Measurements from ENCODE around the gene SLC16A3.

The SLC16A3 gene

DNA sequence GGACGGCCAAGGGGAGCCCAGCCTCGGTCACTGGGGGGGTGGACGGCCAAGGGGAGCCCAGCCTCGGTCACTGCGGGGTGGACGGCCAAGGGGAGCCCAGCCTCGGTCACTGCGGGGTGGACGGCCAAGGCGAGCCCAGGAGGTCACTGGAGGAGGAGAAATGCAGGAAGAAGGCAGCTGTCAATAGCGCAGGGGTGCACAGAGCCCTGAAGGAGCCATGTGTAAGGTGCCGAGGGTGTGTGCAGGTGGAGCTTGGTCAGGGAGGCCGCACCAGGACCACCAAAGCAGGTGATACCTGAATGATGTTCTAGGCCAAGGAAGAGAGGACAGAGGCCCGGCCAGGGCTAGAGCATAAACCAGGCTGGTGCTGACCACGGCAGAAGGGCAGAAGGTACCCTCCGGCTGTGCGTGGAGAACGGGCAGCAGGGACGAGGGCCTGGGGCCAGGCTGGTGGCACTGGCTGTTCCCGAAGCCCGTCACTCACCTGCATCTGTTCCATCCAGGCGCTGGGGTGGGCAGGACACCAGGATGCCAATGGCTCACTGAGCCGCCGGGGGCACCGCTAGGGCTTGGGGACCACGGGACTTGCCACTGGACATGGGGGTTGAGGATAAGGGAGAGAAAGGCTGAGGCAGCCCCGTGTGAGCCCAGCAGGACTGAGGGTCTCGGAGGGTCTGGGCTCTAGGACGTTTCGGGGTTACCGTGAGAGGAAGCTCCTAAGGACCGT, 10.3 kb upstream of the SLC16A3 start:
- DNase-seq (ENCODE audit: low spot score), result no peak
- in situ Hi-C loops (cut with MboI; ENCODE audit: low sequenced_read_pairs, unreplicated experiment), result no loop called here
- no peak for TF ChIP-seq CTCF (IDR thresholded peaks at IDR 0.05; ENCODE audit: borderline replicate concordance, control extremely low read depth, extremely low read depth, insufficient read depth, missing control alignments)

GRCh38 chr17:82219083-82219482, 9.8 kb upstream of the SLC16A3 start:
- TF ChIP-seq CTCF (IDR thresholded peaks at IDR 0.05; ENCODE audit: borderline replicate concordance, control extremely low read depth, extremely low read depth, insufficient read depth, missing control alignments), result no peak
- DNase-seq (ENCODE audit: low spot score), result no peak
- in situ Hi-C loops (cut with MboI; ENCODE audit: low sequenced_read_pairs, unreplicated experiment), result no loop called here

- in situ Hi-C loops (cut with MboI; ENCODE audit: low sequenced_read_pairs, unreplicated experiment), result no loop called here
- TF ChIP-seq CTCF (IDR thresholded peaks at IDR 0.05; ENCODE audit: borderline replicate concordance, control extremely low read depth, extremely low read depth, insufficient read depth, missing control alignments), result no peak
- no peak for DNase-seq (ENCODE audit: low spot score)
Measured at GRCh38 chr17:82219753-82220709, 8.8 kb upstream of the SLC16A3 start.

GRCh38 chr17:82221341-82221902, 7.4 kb upstream of the SLC16A3 start:
- no peak for DNase-seq (ENCODE audit: low spot score)
- no peak for TF ChIP-seq CTCF (IDR thresholded peaks at IDR 0.05; ENCODE audit: borderline replicate concordance, control extremely low read depth, extremely low read depth, insufficient read depth, missing control alignments)
- in situ Hi-C loops (cut with MboI; ENCODE audit: low sequenced_read_pairs, unreplicated experiment), result no loop called here

DNA sequence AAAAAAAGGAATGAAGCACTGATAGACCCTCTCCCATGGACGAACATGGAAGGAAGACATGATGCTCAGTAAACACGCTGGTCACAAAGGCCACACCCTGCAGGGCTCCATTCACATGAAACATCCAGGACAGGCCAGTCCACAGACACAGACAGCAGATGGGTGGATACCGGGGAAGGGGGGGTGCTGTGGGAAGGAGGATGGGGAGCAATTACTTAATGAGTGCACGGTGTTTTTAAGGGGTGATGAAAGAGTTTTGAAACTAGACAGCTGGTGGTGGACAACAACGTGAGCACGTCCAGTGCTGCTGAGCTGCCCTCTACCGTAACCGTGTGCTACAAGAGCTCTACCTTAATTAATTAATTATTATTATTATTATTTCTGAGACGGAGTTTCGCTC, 6.0 kb upstream of the SLC16A3 start:
- no peak for DNase-seq (ENCODE audit: low spot score)
- TF ChIP-seq CTCF (IDR thresholded peaks at IDR 0.05; ENCODE audit: borderline replicate concordance, control extremely low read depth, extremely low read depth, insufficient read depth, missing control alignments), result no peak
- in situ Hi-C loops (cut with MboI; ENCODE audit: low sequenced_read_pairs, unreplicated experiment), result no loop called here

DNA sequence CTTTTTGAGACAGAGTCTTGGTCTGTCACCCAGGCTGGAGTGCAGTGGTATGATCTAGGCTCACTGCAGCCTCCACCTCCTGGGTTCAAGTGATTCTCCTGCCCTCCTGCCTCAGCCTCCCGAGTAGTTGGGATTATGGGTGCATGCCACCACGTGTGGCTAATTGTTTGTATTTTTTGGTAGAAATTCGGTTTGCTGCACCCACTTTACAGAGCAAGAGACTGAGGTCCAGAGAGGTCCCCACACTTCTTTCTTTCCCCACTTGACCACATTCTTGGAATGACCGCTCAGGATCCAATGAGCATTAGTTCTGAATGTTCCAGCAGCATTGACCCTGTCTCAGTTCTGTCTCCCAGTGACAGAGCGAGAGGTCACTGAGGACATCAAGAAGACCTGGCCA, 5.3 kb upstream of the SLC16A3 start:
- in situ Hi-C loops (cut with MboI; ENCODE audit: low sequenced_read_pairs, unreplicated experiment), result no loop called here
- no peak for TF ChIP-seq CTCF (IDR thresholded peaks at IDR 0.05; ENCODE audit: borderline replicate concordance, control extremely low read depth, extremely low read depth, insufficient read depth, missing control alignments)
- DNase-seq (ENCODE audit: low spot score), result no peak

All from GM13976 (cell line).